Activated gamma-delta T cell (primary cell): ENCODE results near the gene PRAC2.

Experiments
- DNase-seq: peaks from one replicate; lab custom pipeline; 2025; lab: John Stamatoyannopoulos, UW

The PRAC2 gene

GRCh38 chr17:48720266-48721008 lies 2.5 kb upstream of the PRAC2 start:
- no peak for DNase-seq

GRCh38 chr17:48721009-48721402 lies 2.0 kb upstream of the PRAC2 start:
- DNase-seq: no peak

DNA sequence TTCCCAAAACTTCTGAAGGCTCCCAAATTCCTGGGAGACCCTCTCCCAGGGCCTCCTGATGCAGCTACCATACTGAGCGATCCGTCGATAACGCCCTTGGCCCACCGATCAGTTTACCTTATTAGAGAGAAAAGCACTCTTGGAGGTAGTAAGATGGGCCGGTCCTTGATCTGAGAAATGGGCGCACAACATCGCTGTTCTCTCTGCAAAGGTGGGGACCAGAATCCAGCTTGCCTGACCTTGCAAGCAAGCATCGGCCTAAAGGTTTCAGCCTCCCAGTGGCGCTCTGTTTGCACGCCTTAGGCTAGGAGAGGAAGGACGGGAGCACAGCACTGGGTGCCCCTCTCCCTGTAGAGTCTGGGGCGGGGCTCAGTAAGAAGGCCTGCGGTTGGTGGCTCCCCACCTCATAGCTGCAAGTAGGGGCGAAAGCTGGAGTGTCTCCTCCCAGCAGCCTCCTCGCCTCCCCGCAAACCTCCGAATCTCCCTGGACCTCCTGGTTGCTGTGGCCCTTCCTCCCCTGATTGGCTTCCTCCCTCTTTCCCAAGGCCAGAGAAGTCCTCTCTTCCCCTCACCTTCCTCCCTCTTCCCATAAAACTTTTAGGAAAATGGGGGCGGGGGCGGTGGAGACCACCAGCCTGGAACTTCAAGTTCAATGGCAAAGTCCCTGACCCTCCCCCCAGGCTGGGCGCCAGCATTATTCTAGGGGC lies 631 bp upstream of the PRAC2 start, which contains the start of gene PRAC1:
TSS of gene PRAC1 (minus strand) at position 318 of the 707 bp plus-strand sequence. CDS start at position 192, 126 bp downstream.
- no peak for DNase-seq

DNA sequence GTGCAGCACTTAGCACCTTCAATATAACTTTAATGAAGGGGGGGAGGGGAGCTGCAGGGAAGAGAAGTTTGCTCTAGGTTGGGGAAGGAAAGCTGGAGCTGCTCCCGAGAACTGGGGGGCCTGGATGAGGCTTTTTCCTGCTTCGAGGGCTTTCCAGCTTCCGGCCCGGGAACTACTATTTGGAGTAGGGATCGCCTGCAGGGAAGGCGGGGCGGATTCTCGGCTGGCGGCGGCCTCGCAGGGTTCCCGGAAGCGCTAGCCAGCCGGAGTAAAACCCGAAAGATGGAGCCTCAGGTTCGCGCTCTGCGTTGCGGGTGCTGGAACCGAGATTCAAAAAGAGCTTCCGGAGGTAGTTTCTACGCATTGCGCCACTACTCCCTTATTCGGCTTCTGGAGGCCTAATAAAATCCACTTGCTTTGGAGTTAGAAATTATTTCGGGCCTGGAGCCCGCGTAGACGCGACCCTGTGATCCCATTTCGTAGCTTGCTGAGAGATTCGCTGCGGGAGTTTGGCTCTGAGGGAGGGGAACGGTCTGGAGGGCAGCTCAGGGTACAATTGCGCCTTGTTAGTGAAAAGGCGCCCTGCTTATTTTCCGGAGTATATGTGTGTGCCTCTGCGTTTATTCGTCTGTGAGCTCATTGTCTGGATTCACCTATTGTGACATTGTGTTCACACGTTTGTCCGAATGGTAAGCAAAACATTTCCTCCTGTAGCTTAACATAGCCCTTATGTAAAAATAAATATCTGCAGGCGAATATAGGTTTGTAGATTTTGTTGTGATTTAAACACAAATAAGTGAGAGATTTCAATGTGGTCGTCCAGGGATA lies 652 bp downstream of the PRAC2 start:
- no peak for DNase-seq

GRCh38 chr17:48724251-48725003 lies 1.4 kb downstream of the PRAC2 start:
- DNase-seq: no peak

GRCh38 chr17:48725004-48725287 lies 2.0 kb downstream of the PRAC2 start:
- no peak for DNase-seq

DNA sequence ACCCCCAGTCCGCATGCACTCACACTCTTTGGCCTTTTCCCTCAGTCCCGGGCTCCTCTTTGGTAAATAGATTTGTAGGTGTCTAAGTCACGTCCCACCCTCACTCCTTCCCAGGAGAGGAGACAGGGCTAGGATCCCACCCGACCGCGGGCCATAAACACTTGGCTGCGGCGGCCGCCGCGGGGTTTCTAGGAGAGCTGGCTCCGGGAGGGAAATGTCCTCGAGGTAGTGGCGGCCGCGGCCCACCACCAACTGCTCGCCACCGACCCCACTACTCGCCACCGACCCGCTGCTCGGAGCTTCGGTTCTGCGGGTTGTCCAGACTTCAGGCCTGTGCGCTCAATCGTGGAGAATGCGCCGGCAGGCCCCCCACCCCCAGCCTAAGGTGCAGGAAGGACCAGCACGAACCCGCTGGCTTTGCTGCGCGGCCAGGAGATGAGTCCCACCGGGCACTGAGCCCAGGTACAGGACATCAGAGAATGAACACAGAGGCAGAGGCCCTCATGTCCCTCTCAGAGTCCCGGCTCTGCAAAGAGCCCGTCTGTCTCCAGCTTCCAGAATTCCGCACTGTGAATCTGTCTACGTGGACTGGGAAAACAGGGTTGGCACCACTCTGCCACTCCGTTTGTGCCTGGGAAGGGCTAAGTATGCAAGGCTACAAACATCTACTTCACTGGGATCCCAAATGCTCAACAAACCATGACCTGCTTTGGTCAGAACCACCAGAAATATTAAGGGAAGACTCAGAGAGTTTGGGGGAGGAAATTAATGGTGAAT lies 2.5 kb downstream of the PRAC2 start:
- no peak for DNase-seq

DNA sequence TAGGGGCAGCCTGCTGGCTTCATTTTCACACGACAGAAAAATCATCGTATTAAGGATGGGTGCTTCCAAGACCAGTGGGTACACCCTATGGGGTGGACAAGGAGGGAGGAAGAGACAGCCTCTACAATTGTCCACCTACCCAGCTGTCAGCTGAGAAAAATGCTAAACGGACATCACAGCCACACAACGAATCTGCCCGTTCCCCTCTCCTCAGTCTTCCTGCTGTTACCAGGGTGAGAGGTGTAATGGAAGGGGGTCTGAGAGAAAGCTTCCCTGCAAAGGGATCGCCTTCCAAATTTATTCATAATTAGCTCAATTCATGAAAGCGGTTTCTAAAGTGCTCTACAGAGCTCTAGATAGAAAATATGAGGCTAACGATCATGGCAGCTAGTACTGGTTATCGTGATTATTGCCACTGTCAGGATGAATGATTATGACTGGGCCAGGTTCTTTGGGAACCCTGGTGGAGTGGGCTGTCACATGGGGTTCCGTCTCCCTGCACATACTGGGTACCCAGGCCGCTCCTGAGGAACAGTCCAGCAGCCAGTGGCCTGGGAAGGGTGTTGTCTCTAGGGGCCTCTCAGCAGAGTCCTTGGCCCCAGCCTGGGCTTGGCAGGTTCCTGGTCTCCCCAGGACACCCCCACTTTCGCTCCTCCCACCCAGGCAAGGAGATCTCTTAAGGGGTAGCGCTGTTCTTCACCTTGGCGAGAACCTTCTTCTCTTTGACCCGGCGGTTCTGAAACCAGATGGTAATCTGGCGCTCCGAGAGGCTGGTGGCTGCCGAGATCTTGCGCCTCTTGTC lies 3.3 kb downstream of the PRAC2 start:
- no peak for DNase-seq

GRCh38 chr17:48726916-48727286 lies 3.9 kb downstream of the PRAC2 start:
- DNase-seq: no peak

- no peak for DNase-seq
Measured at GRCh38 chr17:48727415-48728175, 4.6 kb downstream of the PRAC2 start.

GRCh38 chr17:48728232-48729231 lies 5.5 kb downstream of the PRAC2 start, which contains the start of gene HOXB13:
TSS of gene HOXB13 (minus strand) at chr17:48728750. CDS start at chr17:48728593, 157 bp downstream.
- no peak for DNase-seq

DNA sequence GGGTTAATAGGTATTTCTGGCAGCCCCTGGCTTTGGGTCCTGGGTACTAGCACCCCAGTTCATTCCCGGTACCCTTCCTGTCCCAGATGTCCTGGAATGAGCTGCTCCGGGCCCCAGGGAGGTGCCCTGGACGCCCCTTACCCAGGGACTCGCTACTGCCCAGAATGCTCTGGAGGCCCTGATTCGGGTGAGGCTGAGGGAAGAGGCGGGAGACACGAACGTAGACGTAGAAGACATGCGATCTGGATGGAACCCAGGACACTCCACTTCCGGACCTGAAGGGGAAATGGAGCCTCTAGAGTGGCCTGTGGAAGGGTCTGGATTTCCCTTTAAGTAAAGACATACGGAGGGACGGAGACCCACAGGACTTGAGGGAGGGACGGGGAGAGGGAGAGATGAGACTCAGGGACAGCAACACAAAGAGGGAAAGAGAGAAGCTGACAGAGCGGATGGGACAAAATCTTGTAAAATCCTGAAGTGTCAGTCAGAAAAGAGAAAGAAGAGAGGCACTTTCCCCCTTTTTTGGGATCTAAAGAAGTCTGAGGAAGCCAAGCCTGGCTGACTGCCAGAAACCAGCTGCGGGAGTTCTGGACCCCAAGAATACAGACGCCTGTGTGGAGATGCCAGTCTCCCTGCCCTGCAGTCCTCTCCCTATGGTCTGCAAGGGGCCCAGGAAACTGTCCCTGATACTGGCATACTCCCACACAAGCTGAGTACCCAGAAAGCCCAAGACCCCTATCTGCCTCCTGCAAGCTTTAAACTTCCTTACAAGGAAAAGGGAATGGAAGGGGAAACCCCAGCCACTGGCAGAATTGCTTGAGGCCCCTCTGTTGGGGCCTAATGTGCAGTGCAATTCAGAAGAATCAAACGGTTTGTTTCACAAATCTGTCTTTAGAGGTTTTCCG lies 6.6 kb downstream of the PRAC2 start:
- no peak for DNase-seq

- DNase-seq: no peak
Measured at GRCh38 chr17:48730240-48730550, 7.2 kb downstream of the PRAC2 start.

GRCh38 chr17:48731355-48731754 lies 8.4 kb downstream of the PRAC2 start:
- no peak for DNase-seq

DNA sequence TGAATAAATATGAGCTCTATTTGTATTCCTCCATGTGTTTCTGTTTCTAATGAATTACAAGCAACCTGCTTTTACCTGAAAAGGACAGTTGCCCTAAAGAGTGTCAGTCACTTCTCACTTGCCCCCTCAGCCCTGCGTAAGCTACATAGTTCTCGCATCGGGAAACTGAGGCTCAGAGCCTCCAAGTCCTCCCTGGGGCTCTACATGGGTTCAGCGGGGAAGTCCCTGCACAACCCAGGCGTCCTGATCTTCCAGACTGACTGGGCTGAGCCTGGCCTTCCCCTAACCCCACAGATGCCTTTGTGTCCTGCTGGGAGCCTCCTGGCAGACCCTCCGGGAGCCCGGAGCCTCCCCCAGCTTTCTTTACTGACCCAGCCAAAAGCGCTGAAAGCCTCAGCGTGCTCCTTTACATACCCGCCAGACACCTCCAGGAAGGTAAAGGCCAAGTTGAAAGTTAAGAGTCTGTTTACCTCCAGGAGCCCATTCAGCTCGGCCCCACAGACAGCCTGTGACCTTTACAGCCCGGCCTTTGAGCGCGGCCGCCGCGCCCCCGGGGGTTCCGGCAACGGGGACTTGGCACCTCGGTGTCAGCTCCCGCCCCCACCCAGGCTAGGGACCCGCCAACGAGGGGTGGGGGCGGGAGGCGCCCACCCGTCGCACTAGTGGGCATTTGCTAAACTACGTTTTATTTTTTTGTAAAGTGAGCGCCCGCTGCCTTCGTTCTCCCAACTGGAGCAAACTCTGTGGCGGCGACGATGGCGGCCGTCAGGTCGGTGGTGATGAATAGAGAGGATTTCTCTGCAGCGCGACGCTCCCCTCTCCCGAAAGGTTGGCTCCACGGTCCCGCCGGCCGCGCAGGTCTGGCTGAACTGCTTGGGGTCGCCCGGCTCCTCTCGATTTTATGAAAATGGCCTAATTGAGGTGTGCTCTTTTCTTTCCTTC lies 10.0 kb downstream of the PRAC2 start:
- DNase-seq: no peak

GRCh38 chr17:48733632-48734328 lies 10.8 kb downstream of the PRAC2 start:
- no peak for DNase-seq
